Measurements from ENCODE around the gene CHID1.

CHID1 gene

DNA sequence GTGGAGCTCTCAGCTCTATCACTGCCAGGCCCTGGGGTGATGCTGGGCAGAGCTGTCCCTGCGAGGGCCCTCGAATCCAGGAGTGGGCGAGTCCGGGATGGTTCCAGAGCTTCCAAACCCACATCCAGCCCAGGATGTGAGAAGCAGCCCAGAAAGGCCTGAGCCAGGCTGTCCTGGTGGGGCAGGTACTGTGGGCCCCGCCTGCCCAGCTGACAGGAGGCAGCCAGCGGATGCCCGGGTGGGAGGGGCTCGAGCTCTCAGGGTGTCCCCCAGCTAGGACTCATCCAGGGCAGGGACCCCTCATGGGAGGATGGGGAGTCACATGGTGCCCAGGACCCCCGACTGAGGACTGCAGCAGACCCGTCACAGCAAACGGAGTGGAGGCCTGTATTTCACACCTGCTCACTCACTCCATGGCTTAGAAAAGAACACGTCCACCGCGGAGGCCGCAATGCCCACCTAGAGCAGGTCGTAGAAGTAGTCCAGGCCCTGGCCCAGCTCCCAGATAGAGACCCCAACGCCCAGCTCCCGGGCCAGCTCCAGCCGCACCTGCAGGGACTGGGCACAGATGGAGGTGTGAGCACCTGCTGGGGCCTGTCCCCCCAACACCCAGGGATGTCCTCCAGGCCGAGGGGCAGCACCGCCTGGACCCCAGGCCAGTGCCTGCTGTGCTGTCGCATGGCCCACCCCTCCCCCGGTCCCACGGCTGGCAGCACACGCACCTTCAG lies 41.0 kb downstream of the CHID1 start:
- Histone ChIP-seq H3K9me3 (no peaks in the 10 kb centered on the region), H3K36me3 (peaks cover 7% of the 10 kb centered on the region), H3K4me1 (ENCODE audit: control insufficient read depth in 1 of 2, insufficient read depth in 1 of 2, low read depth in 1 of 2, low read length in 1 of 2) (no peaks in the 10 kb centered on the region), H3K27ac (no peak overlapping the region), H3K27me3 (no peaks in the 10 kb centered on the region), H3K4me3 (ENCODE audit: low read depth in 1 of 2, low read length in 1 of 2) (no peak overlapping the region)
- TF ChIP-seq, protein P1, sequence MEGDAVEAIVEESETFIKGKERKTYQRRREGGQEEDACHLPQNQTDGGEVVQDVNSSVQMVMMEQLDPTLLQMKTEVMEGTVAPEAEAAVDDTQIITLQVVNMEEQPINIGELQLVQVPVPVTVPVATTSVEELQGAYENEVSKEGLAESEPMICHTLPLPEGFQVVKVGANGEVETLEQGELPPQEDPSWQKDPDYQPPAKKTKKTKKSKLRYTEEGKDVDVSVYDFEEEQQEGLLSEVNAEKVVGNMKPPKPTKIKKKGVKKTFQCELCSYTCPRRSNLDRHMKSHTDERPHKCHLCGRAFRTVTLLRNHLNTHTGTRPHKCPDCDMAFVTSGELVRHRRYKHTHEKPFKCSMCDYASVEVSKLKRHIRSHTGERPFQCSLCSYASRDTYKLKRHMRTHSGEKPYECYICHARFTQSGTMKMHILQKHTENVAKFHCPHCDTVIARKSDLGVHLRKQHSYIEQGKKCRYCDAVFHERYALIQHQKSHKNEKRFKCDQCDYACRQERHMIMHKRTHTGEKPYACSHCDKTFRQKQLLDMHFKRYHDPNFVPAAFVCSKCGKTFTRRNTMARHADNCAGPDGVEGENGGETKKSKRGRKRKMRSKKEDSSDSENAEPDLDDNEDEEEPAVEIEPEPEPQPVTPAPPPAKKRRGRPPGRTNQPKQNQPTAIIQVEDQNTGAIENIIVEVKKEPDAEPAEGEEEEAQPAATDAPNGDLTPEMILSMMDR (IDR thresholded peaks at IDR 0.05): no peak

DNA sequence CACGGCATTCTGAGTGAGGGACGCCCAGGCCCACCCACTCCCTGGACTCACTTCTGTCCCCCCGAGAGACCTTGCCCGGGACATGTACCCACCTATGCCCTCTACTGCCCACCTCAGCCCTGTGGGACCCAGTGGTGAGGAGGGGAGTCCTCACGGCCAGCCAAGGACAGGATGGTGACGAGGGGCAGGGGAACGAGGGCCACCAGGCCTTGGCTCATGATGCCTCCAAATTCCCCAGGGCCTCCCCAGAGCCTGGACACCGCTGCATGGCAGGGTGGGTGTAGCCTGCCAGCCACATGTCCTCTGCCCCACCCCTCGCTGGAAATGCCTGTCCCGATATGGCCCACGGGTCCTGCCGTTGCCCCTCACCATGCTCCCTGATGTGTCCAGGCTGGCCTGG lies 41.8 kb downstream of the CHID1 start:
- H3K9me3 ChIP-seq: no peaks in the 10 kb centered on the region
- TF ChIP-seq, protein P1 (IDR thresholded peaks at IDR 0.05): no peak
- H3K27me3 ChIP-seq: no peaks in the 10 kb centered on the region
- peaks cover 7% of the 10 kb centered on the region for H3K36me3 ChIP-seq
- H3K4me3 ChIP-seq (ENCODE audit: low read depth in 1 of 2, low read length in 1 of 2): no peak overlapping the region
- H3K27ac ChIP-seq: no peak overlapping the region
- no peaks in the 10 kb centered on the region for H3K4me1 ChIP-seq (ENCODE audit: control insufficient read depth in 1 of 2, insufficient read depth in 1 of 2, low read depth in 1 of 2, low read length in 1 of 2)

DNA sequence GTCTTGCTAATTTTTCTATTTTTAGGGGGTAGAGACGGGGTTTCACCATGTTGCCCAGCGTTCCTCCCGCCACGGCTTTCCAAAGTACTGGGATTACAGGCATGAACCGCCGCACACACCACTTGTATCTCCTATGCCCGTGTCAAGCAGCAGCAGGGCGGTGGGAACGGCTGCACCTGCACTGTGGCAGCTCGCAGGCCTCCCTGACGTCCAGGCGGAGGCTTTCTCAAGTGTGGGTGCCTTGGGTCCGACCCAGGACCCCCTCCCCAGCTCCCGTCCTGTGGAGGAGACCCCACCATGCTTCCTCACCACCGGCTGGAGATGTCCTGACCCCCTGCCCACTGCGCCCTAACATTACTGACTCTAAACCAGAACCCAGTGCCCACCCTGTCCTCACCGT lies 42.2 kb downstream of the CHID1 start:
- Histone ChIP-seq H3K9me3 (no peaks in the 10 kb centered on the region), H3K27me3 (no peaks in the 10 kb centered on the region), H3K27ac (no peak overlapping the region), H3K4me3 (ENCODE audit: low read depth in 1 of 2, low read length in 1 of 2) (no peak overlapping the region), H3K4me1 (ENCODE audit: control insufficient read depth in 1 of 2, insufficient read depth in 1 of 2, low read depth in 1 of 2, low read length in 1 of 2) (no peaks in the 10 kb centered on the region), H3K36me3 (peaks cover 7% of the 10 kb centered on the region)
- TF ChIP-seq, protein P1 (IDR thresholded peaks at IDR 0.05): no peak

DNA sequence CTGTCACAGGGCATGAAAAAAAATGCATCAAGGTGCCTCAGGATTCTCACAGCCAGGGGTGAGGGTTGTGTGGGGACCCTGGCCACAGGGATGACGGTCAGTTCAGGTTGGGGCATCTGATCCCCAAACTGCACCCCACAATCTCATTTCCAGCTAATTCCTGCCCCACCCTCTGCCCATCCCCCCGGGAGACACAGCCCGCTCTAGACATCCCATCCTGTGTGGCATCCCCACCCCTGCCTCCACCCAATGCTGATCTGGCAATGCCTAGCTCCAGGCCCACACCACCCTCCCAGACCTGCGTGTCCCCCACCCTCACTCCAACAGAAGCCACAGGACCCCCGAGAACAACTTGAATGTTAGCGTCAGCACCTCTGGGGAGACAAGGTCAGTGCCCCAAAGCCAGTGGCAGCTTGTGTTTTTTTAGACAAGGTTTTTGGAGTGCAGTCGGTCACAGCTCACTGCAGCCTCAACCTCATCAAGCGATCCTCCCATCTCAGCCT lies 42.7 kb downstream of the CHID1 start:
- H3K36me3 ChIP-seq: peaks cover 7% of the 10 kb centered on the region
- no peak overlapping the region for H3K4me3 ChIP-seq (ENCODE audit: low read depth in 1 of 2, low read length in 1 of 2)
- TF ChIP-seq, protein P1 (IDR thresholded peaks at IDR 0.05): no peak
- no peaks in the 10 kb centered on the region for H3K27me3 ChIP-seq
- no peaks in the 10 kb centered on the region for H3K9me3 ChIP-seq
- H3K4me1 ChIP-seq (ENCODE audit: control insufficient read depth in 1 of 2, insufficient read depth in 1 of 2, low read depth in 1 of 2, low read length in 1 of 2): no peaks in the 10 kb centered on the region
- no peak overlapping the region for H3K27ac ChIP-seq

DNA sequence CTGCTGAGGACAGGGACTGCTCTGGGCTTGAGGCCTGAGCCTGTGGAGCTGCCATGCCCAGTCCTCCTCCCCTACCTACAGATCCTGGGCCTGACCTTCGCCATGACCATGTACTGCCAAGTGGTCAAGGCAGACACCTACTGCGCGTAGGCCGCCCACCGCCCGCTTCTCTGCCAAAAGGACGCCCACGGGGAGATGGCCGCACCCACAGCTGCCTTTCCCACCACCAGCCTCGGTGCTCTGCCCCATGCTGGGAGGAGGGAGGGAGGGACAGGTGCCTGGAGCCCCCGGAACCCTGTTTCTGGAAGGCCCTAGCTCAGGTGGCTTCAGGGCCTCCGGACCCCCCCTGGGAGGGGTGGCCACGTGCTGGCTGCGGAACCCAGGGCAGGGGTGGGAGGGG lies 44.1 kb downstream of the CHID1 start:
- TF ChIP-seq, protein P1 (IDR thresholded peaks at IDR 0.05): no peak
- Histone ChIP-seq H3K36me3 (peaks cover 7% of the 10 kb centered on the region), H3K4me3 (ENCODE audit: low read depth in 1 of 2, low read length in 1 of 2) (no peak overlapping the region), H3K27ac (no peak overlapping the region), H3K27me3 (no peaks in the 10 kb centered on the region), H3K4me1 (ENCODE audit: control insufficient read depth in 1 of 2, insufficient read depth in 1 of 2, low read depth in 1 of 2, low read length in 1 of 2) (no peaks in the 10 kb centered on the region), H3K9me3 (no peaks in the 10 kb centered on the region)
